Esophagus muscularis mucosa (tissue), 3 donors: ENCODE results near the gene NBL1.

ENCODE experiments used
- CTCF ChIP-seq, 3 experiments: fragments of 200-600 bp in 2 of 3; fragments of 450-650 bp in 1 of 3; sonication (generic) in 2 of 3; IDR thresholded peaks; one replicate each; pipeline ENCODE4 v1.5.1; 2017 to 2019; ENCODE audit warnings: antibody characterized with exemption in 3 of 3, mild to moderate bottlenecking in 2 of 3, moderate library complexity in 1 of 3
- POLR2A ChIP-seq: fragments of 450-650 bp; IDR thresholded peaks from one replicate; pipeline ENCODE4 v1.6.1; 2017; ENCODE audit warnings: antibody characterized with exemption, moderate library complexity, mild to moderate bottlenecking, low read depth

GRCh38 chr1:19682257-19682656 lies 38.1 kb downstream of the NBL1 start:
- no peak for TF ChIP-seq POLR2A
- no peak for TF ChIP-seq CTCF (IDR thresholded peaks at IDR 0.05)
